IMR-90 (cell line): ENCODE measurements around the gene GZMM. TPM values are rescaled to one million over a fixed set of nuclear protein-coding genes. Genes with fewer than 3 reads are reported as not detected.

Source experiments
- MAFK ChIP-seq: IDR thresholded peaks from 2 replicates; pipeline ENCODE4 v1.6.1; 2012; ENCODE audit warnings: low read depth, low read length, improper control_type of control experiment
- USF2 ChIP-seq: fragments of 150-350 bp; IDR thresholded peaks from 2 replicates; pipeline ENCODE4 v1.6.1; 2017; ENCODE audit warnings: mild to moderate bottlenecking, antibody characterized with exemption, low read length, low read depth
- polyA plus RNA-seq, 3 experiments: library from polyadenylated mRNA; depleted of rRNA; stranded (reverse); fragments of >200 nt; gene quantifications; 2 replicates each; pipeline ENCODE4 v1.2.3, GENCODE V29; 2012; ENCODE audit warnings: low replicate concordance in 1 of 3
- total RNA-seq: library from RNA; depleted of rRNA; stranded (reverse); fragments of >200 nt; gene quantifications from 2 replicates; pipeline ENCODE4 v1.2.3, GENCODE V29; 2012

The GZMM gene
- total and polyA plus RNA-seq, 2 of the 4 experiments (the other 2 are of a cell fraction) = 0.24 TPM; not detected in 1

- peak; percentile 4; the same call in 1 of the 2 replicates for TF ChIP-seq USF2
- TF ChIP-seq MAFK = no peak
Measured at GRCh38 chr19:506404-507285, 37.2 kb upstream of the GZMM start (continued).
